Mesenchymal stem cell (in vitro differentiated cells and primary cell): ENCODE results near the gene STK40.

ENCODE experiments used
- DNase-seq: peaks from one replicate; pipeline ENCODE4 v3.0.0-alpha.2; 2013
- H2AFZ ChIP-seq: one replicate; pipeline ENCODE4 v1.6.1; 2013; ENCODE audit warnings: low read depth, mild to moderate bottlenecking, control low read depth, inconsistent platforms, low read length, moderate library complexity
- H2AK5ac ChIP-seq: 2 replicates; pipeline ENCODE4 v1.6.1; 2013; ENCODE audit warnings: low read length, moderate library complexity, mild to moderate bottlenecking, inconsistent platforms; ENCODE audit not compliant: severe bottlenecking
- H2BK120ac ChIP-seq: one replicate; pipeline ENCODE4 v1.6.1; 2013; ENCODE audit warnings: low read depth, mild to moderate bottlenecking, inconsistent platforms, low read length, moderate library complexity
- H2BK12ac ChIP-seq, 2 experiments: one replicate each; pipeline ENCODE4 v1.6.1; 2013; ENCODE audit warnings: inconsistent platforms in 2 of 2, low read length in 2 of 2, mild to moderate bottlenecking in 2 of 2, moderate library complexity in 2 of 2, control low read depth in 1 of 2
- H2BK15ac ChIP-seq: one replicate; pipeline ENCODE4 v1.6.1; 2013; ENCODE audit warnings: mild to moderate bottlenecking, low read depth, inconsistent platforms; ENCODE audit not compliant: poor library complexity, severe bottlenecking
- H2BK5ac ChIP-seq: 2 replicates; pipeline ENCODE4 v1.6.1; 2013; ENCODE audit warnings: low read depth, mild to moderate bottlenecking, low read length, control low read depth, inconsistent platforms; ENCODE audit not compliant: poor library complexity, severe bottlenecking
- H3K14ac ChIP-seq, 2 experiments: one replicate each; pipeline ENCODE4 v1.6.1; 2013; ENCODE audit warnings: inconsistent platforms in 2 of 2, low read length in 2 of 2, control low read depth in 1 of 2, mild to moderate bottlenecking in 1 of 2, moderate library complexity in 1 of 2
- H3K18ac ChIP-seq, 2 experiments: one replicate each; pipeline ENCODE4 v1.6.1; 2013; ENCODE audit warnings: inconsistent platforms in 2 of 2, low read length in 2 of 2, control low read depth in 1 of 2, low read depth in 1 of 2, mild to moderate bottlenecking in 1 of 2
- H3K23ac ChIP-seq, 2 experiments: one replicate each; pipeline ENCODE4 v1.6.1; 2013; ENCODE audit warnings: inconsistent platforms in 2 of 2, low read length in 2 of 2, mild to moderate bottlenecking in 2 of 2, moderate library complexity in 2 of 2, control low read depth in 1 of 2
- H3K27ac ChIP-seq: 2 replicates; pipeline ENCODE4 v1.5.1; 2013; ENCODE audit warnings: mild to moderate bottlenecking, moderate library complexity, low read length, control low read depth, inconsistent platforms; ENCODE audit not compliant: poor library complexity, severe bottlenecking
- H3K27me3 ChIP-seq, 2 experiments: 2 replicates each; pipeline versions ENCODE4 v1.6.1 to v1.7.0; 2013; ENCODE audit warnings: low read length in 2 of 2, mild to moderate bottlenecking in 2 of 2, moderate library complexity in 2 of 2, control low read depth in 1 of 2, inconsistent platforms in 1 of 2; ENCODE audit not compliant: control insufficient read depth in 1 of 2, insufficient read depth in 1 of 2
- H3K36me3 ChIP-seq, 2 experiments: 2 replicates each; pipeline versions ENCODE4 v1.6.1 to v1.7.0; 2013; ENCODE audit warnings: low read length in 2 of 2, control low read depth in 1 of 2, inconsistent platforms in 1 of 2, low read depth in 1 of 2, mild to moderate bottlenecking in 1 of 2; ENCODE audit not compliant: insufficient read depth in 2 of 2, control insufficient read depth in 1 of 2
- H3K4ac ChIP-seq, 2 experiments: one replicate each; pipeline ENCODE4 v1.6.1; 2013; ENCODE audit warnings: inconsistent platforms in 2 of 2, low read length in 2 of 2, mild to moderate bottlenecking in 2 of 2, moderate library complexity in 2 of 2, control low read depth in 1 of 2, low read depth in 1 of 2
- H3K4me1 ChIP-seq: 2 replicates; pipeline ENCODE4 v1.6.1; 2013; ENCODE audit warnings: low read depth, low read length, control low read depth; ENCODE audit not compliant: control insufficient read depth, insufficient read depth
- H3K4me2 ChIP-seq: 2 replicates; pipeline ENCODE4 v1.6.1; 2013; ENCODE audit warnings: low read length, mild to moderate bottlenecking, inconsistent platforms; ENCODE audit not compliant: poor library complexity, severe bottlenecking
- H3K4me3 ChIP-seq, 2 experiments: 2 replicates each; pipeline versions ENCODE4 v1.5.1 to v1.7.0; 2013; ENCODE audit warnings: low read length in 2 of 2, mild to moderate bottlenecking in 2 of 2, control low read depth in 1 of 2, low read depth in 1 of 2; ENCODE audit not compliant: insufficient read depth in 1 of 2
- H3K79me1 ChIP-seq: replicated peaks from 2 replicates; pipeline ENCODE4 v1.6.1; 2013; ENCODE audit warnings: mild to moderate bottlenecking, control low read depth, low read length, inconsistent platforms; ENCODE audit not compliant: poor library complexity, severe bottlenecking
- H3K9ac ChIP-seq: 2 replicates; pipeline ENCODE4 v1.7.0; 2013; ENCODE audit warnings: mild to moderate bottlenecking, low read length, moderate library complexity
- H3K9me3 ChIP-seq: 2 replicates; pipeline ENCODE4 v1.7.0; 2013; ENCODE audit warnings: mild to moderate bottlenecking, low read length; ENCODE audit not compliant: control insufficient read depth
- H4K8ac ChIP-seq: one replicate; pipeline ENCODE4 v1.6.1; 2013; ENCODE audit warnings: inconsistent platforms, mild to moderate bottlenecking, low read length, moderate library complexity
- H4K91ac ChIP-seq: one replicate; pipeline ENCODE4 v1.6.1; 2013; ENCODE audit warnings: mild to moderate bottlenecking, low read length, inconsistent platforms
- WGBS: methylation state at CpG from one replicate; pipeline ENCODE4 v1.1.7; 2013; ENCODE audit warnings: mixed read lengths; 5-methylcytosine and 5-hydroxymethylcytosine counted together

STK40 gene

DNA sequence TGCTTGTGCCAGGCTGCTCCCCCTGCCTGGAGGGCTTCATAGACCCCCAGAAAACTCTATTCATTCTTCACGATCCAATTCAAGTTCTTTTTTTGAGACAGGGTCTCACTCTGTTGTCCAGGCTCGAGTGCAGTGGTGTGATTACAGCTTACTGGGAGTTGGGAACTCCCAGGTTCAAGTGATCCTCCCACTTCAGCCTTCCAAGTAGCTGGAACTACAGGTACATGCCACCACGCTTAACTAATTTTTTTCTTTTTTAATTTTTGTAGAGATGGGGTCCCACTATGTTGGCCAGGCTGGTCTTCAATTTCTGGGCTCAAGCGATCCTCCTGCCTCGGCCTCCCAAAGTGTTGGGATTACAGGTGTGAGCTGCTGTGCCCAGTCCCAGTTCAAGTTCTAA is 4.3 kb downstream of the STK40 start:
- Histone ChIP-seq H3K23ac (no peak overlapping the region), H4K91ac (no peak overlapping the region), H2BK12ac (no peak overlapping the region), H4K8ac (no peak overlapping the region), H2BK5ac (no peak overlapping the region), H2AFZ (no peak overlapping the region), H3K4me3 (no peak overlapping the region), H2BK120ac (no peak overlapping the region), H3K79me1 (peaks cover 4% of the 10 kb centered on the region), H3K14ac (no peak overlapping the region), H2BK15ac (no peak overlapping the region), H2AK5ac (no peak overlapping the region), H3K36me3 (peaks cover 15% of the 10 kb centered on the region in 2 experiments), H3K18ac (no peak overlapping the region), H3K9ac (no peak overlapping the region), H3K27ac (no peak overlapping the region), H3K4me2 (no peak overlapping the region), H3K4me1 (peaks cover 10% of the 10 kb centered on the region), H3K4ac (no peak overlapping the region), H3K9me3 (no peaks in the 10 kb centered on the region), H3K27me3 (no peaks in the 10 kb centered on the region)
- DNase-seq, result no peak
- WGBS, result 99% methylated on average over 4 of the region's 5 CpGs

DNA sequence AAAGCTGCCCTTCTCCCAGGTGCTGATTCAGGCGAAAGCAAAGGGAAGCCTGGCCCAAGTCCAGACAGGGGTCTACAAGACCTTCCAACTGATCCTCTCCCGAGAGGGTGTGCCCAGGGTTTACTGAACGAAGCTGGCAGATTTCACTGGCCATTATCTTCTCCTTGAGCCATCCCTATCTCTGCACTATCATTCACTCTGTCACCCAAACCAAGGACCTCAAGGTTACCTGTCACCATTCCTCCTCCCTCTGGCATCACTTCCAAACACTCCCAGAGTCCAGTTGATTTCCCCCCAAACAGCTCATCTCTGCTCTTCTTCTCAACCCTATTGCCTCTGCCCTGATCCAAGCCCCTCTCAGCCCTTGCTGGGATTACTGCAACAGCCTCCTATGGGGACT is 4.9 kb downstream of the STK40 start:
- WGBS, result 82% methylated on average over 3 of the region's 3 CpGs

DNA sequence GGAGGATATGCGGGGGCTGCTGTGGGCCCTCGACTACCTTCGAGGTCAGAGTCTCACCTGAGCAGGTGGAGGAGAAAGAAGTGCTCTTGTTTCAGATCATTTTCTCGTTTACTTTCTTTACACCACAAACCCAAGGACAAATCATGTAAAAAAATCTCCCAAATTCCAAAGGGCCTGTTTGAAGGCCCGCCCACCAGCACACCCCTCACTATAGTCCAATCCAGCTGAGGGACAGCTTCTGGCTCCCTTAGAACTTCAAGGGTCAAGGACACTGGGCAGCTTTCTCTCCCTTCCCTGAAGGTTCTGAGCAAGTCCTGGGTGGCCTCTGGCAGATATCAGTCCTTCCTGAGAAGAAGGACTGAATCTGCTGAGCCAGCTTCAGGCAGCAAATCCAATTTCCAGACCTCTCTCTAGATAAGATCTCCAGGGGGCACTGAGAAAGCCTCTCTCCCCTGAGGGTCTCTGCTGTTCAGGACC is 5.5 kb downstream of the STK40 start:
- Histone ChIP-seq H2BK5ac (no peak overlapping the region), H2AK5ac (no peak overlapping the region), H2BK15ac (no peak overlapping the region), H3K79me1 (peaks cover 4% of the 10 kb centered on the region), H2BK120ac (no peak overlapping the region), H4K8ac (no peak overlapping the region), H2BK12ac (no peak overlapping the region), H4K91ac (no peak overlapping the region), H3K27ac (no peak overlapping the region), H3K23ac (no peak overlapping the region), H3K4me3 (no peak overlapping the region), H3K36me3 (peaks cover 19 to 20% of the 10 kb centered on the region in 2 experiments), H3K14ac (no peak overlapping the region), H3K27me3 (no peaks in the 10 kb centered on the region), H3K18ac (no peak overlapping the region), H3K4ac (no peak overlapping the region), H2AFZ (no peak overlapping the region), H3K4me1 (peaks cover 14% of the 10 kb centered on the region), H3K9me3 (no peaks in the 10 kb centered on the region), H3K9ac (peak overlapping the region; percentile 18), H3K4me2 (no peak overlapping the region)
- WGBS, result 89% methylated on average over 5 of the region's 5 CpGs
- no peak for DNase-seq

More for the DNA sequence above, 4.9 kb downstream of the STK40 start:
- no peak overlapping the region for H3K4me2 ChIP-seq
- H3K9ac ChIP-seq, result no peak overlapping the region
- no peak overlapping the region for H2AK5ac ChIP-seq
- H2BK5ac ChIP-seq, result no peak overlapping the region
- H2BK15ac ChIP-seq, result no peak overlapping the region
- H3K9me3 ChIP-seq, result no peaks in the 10 kb centered on the region
- H2AFZ ChIP-seq, result no peak overlapping the region
- H2BK12ac ChIP-seq, result peak overlapping the region in 1 of 2 experiments; percentile 79
- no peak overlapping the region for H3K23ac ChIP-seq
- H3K4me1 ChIP-seq, result peaks cover 14% of the 10 kb centered on the region
- peaks cover 4% of the 10 kb centered on the region for H3K79me1 ChIP-seq
- H3K36me3 ChIP-seq, result peaks cover 19 to 20% of the 10 kb centered on the region in 2 experiments
- H3K27me3 ChIP-seq, result no peaks in the 10 kb centered on the region
- H4K8ac ChIP-seq, result no peak overlapping the region
- no peak overlapping the region for H3K18ac ChIP-seq
- no peak overlapping the region for H2BK120ac ChIP-seq
- H3K27ac ChIP-seq, result no peak overlapping the region
- H3K4ac ChIP-seq, result no peak overlapping the region
- H3K14ac ChIP-seq, result no peak overlapping the region
- DNase-seq, result no peak
- H4K91ac ChIP-seq, result no peak overlapping the region
- H3K4me3 ChIP-seq, result no peak overlapping the region

DNA sequence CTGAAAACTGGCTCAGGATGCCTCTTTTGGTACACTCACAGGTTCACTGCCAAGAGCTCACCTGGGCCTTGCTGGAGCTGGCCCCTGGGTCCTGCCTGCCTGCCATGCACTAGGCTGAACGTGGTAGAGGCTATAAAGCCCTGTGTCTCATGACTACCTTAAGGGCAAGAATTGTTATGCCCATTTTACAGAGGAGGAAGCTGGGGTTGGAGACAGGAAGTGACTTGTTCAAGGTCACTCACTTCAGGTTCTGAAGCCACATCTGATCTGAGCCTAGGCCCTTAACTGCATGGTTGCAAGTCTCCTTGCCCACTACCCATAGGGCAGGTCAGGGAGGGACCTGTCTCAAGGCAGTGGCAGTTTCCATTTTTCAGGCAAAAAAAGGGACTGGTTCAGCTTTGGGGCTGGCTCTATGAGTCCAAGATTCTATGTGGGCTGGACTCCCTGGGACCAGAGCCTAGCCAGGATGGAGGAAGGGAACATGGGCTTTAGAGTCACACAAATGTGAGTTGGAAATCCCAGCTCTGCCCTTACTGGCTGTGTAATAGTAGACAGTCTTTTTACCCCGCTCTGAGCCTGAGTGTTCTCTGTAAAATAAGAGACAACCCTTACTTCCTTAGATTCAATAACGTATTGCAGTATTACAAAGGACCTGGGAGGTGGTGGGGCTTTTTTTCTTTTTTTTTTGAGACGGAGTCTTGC is 7.8 kb downstream of the STK40 start:
- WGBS, result 97% methylated on average over 3 of the region's 4 CpGs
- no peak overlapping the region for H2BK5ac ChIP-seq
- peak overlapping the region in 1 of 2 experiments; percentile 41 for H3K14ac ChIP-seq

More for the DNA sequence above, 7.8 kb downstream of the STK40 start:
- peak overlapping the region in 1 of 2 experiments; percentile 37 for H3K23ac ChIP-seq
- no peaks in the 10 kb centered on the region for H3K9me3 ChIP-seq
- H3K27me3 ChIP-seq, result no peaks in the 10 kb centered on the region
- no peak overlapping the region for H2BK120ac ChIP-seq
- H2BK12ac ChIP-seq, result peak overlapping the region; percentile 56 to 72
- no peak overlapping the region for H3K27ac ChIP-seq
- H3K4me3 ChIP-seq, result no peak overlapping the region
- H3K4me1 ChIP-seq, result peaks cover 28% of the 10 kb centered on the region
- no peak overlapping the region for H3K9ac ChIP-seq
- peak overlapping the region; percentile 35 for H4K8ac ChIP-seq
- DNase-seq, result no peak
- peak overlapping the region in 1 of 2 experiments; percentile 57 for H3K4ac ChIP-seq
- peaks cover 4% of the 10 kb centered on the region for H3K79me1 ChIP-seq
- H2BK15ac ChIP-seq, result no peak overlapping the region
- no peak overlapping the region for H3K4me2 ChIP-seq
- peak overlapping the region in 1 of 2 experiments; percentile 59 for H3K18ac ChIP-seq
- H3K36me3 ChIP-seq, result peaks cover 16 to 20% of the 10 kb centered on the region in 2 experiments
- peak overlapping the region; percentile 15 for H4K91ac ChIP-seq
- H2AK5ac ChIP-seq, result peak overlapping the region; percentile 43
- no peak overlapping the region for H2AFZ ChIP-seq
